ENCODE results near the gene CAB39L. TPM values are rescaled to one million over a fixed set of nuclear protein-coding genes. Genes with fewer than 3 reads are reported as not detected.

CAB39L gene
- total and polyA plus RNA-seq, 2 experiments from 2014 or later, result 3.3 to 4.4 TPM

- no peak for TF ChIP-seq REST (IDR thresholded peaks at IDR 0.05; ENCODE audit: unreplicated experiment)
- no peak for TF ChIP-seq POLR2AphosphoS5 (IDR thresholded peaks at IDR 0.05; ENCODE audit: low read depth)
- TF ChIP-seq ETS1 (IDR thresholded peaks at IDR 0.05), result no peak
- TF ChIP-seq ZNF114 (CRISPR knock-in tag; IDR thresholded peaks at IDR 0.05), result no peak
- TF ChIP-seq EZH2 (IDR thresholded peaks at IDR 0.05; ENCODE audit: low read depth, unreplicated experiment), result no peak
- ATAC-seq, result no peak
- Histone ChIP-seq H3K79me2 (replicated peaks; ENCODE audit: insufficient read depth) (no peaks in the 10 kb centered on the region), H4K20me1 (replicated peaks; ENCODE audit: insufficient read depth) (no peaks in the 10 kb centered on the region), H3K27ac (ENCODE audit: low read depth) (no peak overlapping the region), H2AFZ (no peak overlapping the region), H3K4me3 (no peak overlapping the region), H3K4me2 (no peak overlapping the region), H3K27me3 (ENCODE audit: insufficient read depth) (no peaks in the 10 kb centered on the region), H3K9me2 (ENCODE audit: insufficient read depth) (no peaks in the 10 kb centered on the region), H3K36me3 (ENCODE audit: insufficient read depth) (peaks cover 9% of the 10 kb centered on the region; the same call in 1 of the 2 replicates), H3K4me1 (ENCODE audit: insufficient read depth) (no peaks in the 10 kb centered on the region), H3F3A (replicated peaks; ENCODE audit: low read depth) (no peaks in the 10 kb centered on the region)
- H3K9me3 Mint-ChIP-seq, result no peaks in the 10 kb centered on the region
- H3K36me3 Mint-ChIP-seq (ENCODE audit: low read depth), result no peaks in the 10 kb centered on the region
- no peaks in the 10 kb centered on the region for H3K4me1 Mint-ChIP-seq
- no peak overlapping the region for H3K4me3 Mint-ChIP-seq
- H3K27me3 Mint-ChIP-seq (ENCODE audit: insufficient read depth, low read depth, poor library complexity), result no peaks in the 10 kb centered on the region
- H3K27ac Mint-ChIP-seq, result no peak overlapping the region
- DNase-seq (ENCODE audit: low spot score), result no peak
Observed at GRCh38 chr13:49481788-49482187, 37.9 kb upstream of the CAB39L start.

- Histone ChIP-seq H3K9me2 (ENCODE audit: insufficient read depth) (no peaks in the 10 kb centered on the region), H4K20me1 (replicated peaks; ENCODE audit: insufficient read depth) (no peaks in the 10 kb centered on the region), H3F3A (replicated peaks; ENCODE audit: low read depth) (no peaks in the 10 kb centered on the region), H3K27me3 (ENCODE audit: insufficient read depth) (no peaks in the 10 kb centered on the region), H3K4me2 (no peak overlapping the region), H3K36me3 (ENCODE audit: insufficient read depth) (peaks cover 14% of the 10 kb centered on the region; the same call in 1 of the 2 replicates), H3K27ac (ENCODE audit: low read depth) (no peak overlapping the region), H3K79me2 (replicated peaks; ENCODE audit: insufficient read depth) (no peaks in the 10 kb centered on the region), H3K4me1 (ENCODE audit: insufficient read depth) (no peaks in the 10 kb centered on the region), H3K4me3 (no peak overlapping the region), H2AFZ (no peak overlapping the region)
- ATAC-seq (no peak), DNase-seq (ENCODE audit: low spot score) (no peak)
- no peak overlapping the region for H3K4me3 Mint-ChIP-seq
- H3K4me1 Mint-ChIP-seq, result no peaks in the 10 kb centered on the region
- no peaks in the 10 kb centered on the region for H3K9me3 Mint-ChIP-seq
- H3K27ac Mint-ChIP-seq, result no peak overlapping the region
- no peaks in the 10 kb centered on the region for H3K27me3 Mint-ChIP-seq (ENCODE audit: insufficient read depth, low read depth, poor library complexity)
- H3K36me3 Mint-ChIP-seq (ENCODE audit: low read depth), result no peaks in the 10 kb centered on the region
- TF ChIP-seq ZNF462 (CRISPR knock-in tag; IDR thresholded peaks at IDR 0.05), result no peak
- no peak for TF ChIP-seq CTCF (conservative IDR thresholded peaks at IDR 0.05; ENCODE audit: low read depth in 2 of 2)
- TF ChIP-seq CREB1 (CRISPR knock-in tag; IDR thresholded peaks at IDR 0.05; ENCODE audit: low read depth), result no peak
- TF ChIP-seq ZNF331 (CRISPR knock-in tag; IDR thresholded peaks at IDR 0.05; ENCODE audit: low read depth), result no peak
- no peak for TF ChIP-seq EZH2 (IDR thresholded peaks at IDR 0.05; ENCODE audit: low read depth, unreplicated experiment)
- TF ChIP-seq ZNF114 (CRISPR knock-in tag; IDR thresholded peaks at IDR 0.05), result no peak
Observed at GRCh38 chr13:49476529-49476928, 32.7 kb upstream of the CAB39L start.

Data from GM23338 (cell line).